IMR-90 (cell line): ENCODE data around the gene EVL. TPM values are rescaled to one million over a fixed set of nuclear protein-coding genes. Genes with fewer than 3 reads are reported as not detected.

ENCODE experiments used
- ATAC-seq: fragments of 200-7000 bp; cut with Tn5 transposase; 2 replicates; pipeline ENCODE4 v1.9.1; 2020; ENCODE audit warnings: low read depth, mild to moderate bottlenecking, moderate library complexity
- BruUV-seq: library from RNA; stranded (reverse); fragments of 400-500 nt; replicated peaks from 2 replicates; lab custom pipeline; 2021; lab: Mats Ljungman, UMichigan
- CTCF ChIA-PET: fragments of 300-600 bp; formaldehyde crosslinking; extraction: SDS; loops from one replicate; lab custom pipeline; 2021; ENCODE audit warnings: antibody characterized with exemption; lab: Yijun Ruan, JAX
- POLR2A ChIA-PET: fragments of 300-600 bp; sonication (Branson Sonifier 250); formaldehyde crosslinking; loops from one replicate; lab custom pipeline; 2022; ENCODE audit warnings: antibody characterized with exemption; ENCODE audit not compliant: unreplicated experiment; lab: Charles Lee
- DNase-seq: peaks from one replicate; pipeline ENCODE4 v3.0.0; 2013
- H2AFZ ChIP-seq: replicated peaks from 2 replicates; pipeline ENCODE3; 2013; ENCODE audit warnings: low read length, mild to moderate bottlenecking; ENCODE audit not compliant: poor library complexity
- H2AK5ac ChIP-seq: 2 replicates; pipeline ENCODE4 v1.6.1; 2013; ENCODE audit warnings: low read depth, low read length, inconsistent platforms
- H2AK9ac ChIP-seq: replicated peaks from 2 replicates; pipeline ENCODE3; 2013; ENCODE audit warnings: mild to moderate bottlenecking, low read depth, low read length, moderate library complexity; ENCODE audit not compliant: poor library complexity
- H2BK120ac ChIP-seq: 2 replicates; pipeline ENCODE4 v1.6.1; 2013; ENCODE audit warnings: low read depth, low read length, inconsistent platforms
- H2BK15ac ChIP-seq: 3 replicates; pipeline ENCODE4 v1.6.1; 2013; ENCODE audit warnings: low read depth, low read length, inconsistent platforms
- H2BK20ac ChIP-seq: 2 replicates; pipeline ENCODE4 v1.6.1; 2013; ENCODE audit warnings: low read depth, mild to moderate bottlenecking, inconsistent platforms, low read length, moderate library complexity
- H2BK5ac ChIP-seq: 2 replicates; pipeline ENCODE4 v1.6.1; 2013; ENCODE audit warnings: mild to moderate bottlenecking, low read depth, low read length, inconsistent platforms; ENCODE audit not compliant: poor library complexity, severe bottlenecking
- H3K14ac ChIP-seq: replicated peaks from 2 replicates; pipeline ENCODE4 v1.6.1; 2013; ENCODE audit warnings: low read depth, low read length, inconsistent platforms
- H3K18ac ChIP-seq: 2 replicates; pipeline ENCODE4 v1.6.1; 2013; ENCODE audit warnings: low read depth, low read length, control low read depth
- H3K23ac ChIP-seq: 2 replicates; pipeline ENCODE4 v1.6.1; 2013; ENCODE audit warnings: low read depth, low read length, inconsistent platforms
- H3K27ac ChIP-seq: 2 replicates; pipeline ENCODE4 v1.5.1; 2013; ENCODE audit warnings: mild to moderate bottlenecking, control low read depth, low read length; ENCODE audit not compliant: insufficient read depth
- H3K27me3 ChIP-seq: 2 replicates; pipeline ENCODE4 v1.6.1; 2013; ENCODE audit warnings: low read length; ENCODE audit not compliant: control insufficient read depth, insufficient read depth
- H3K36me3 ChIP-seq: 2 replicates; pipeline ENCODE4 v1.6.1; 2013; ENCODE audit warnings: low read length, mixed read lengths; ENCODE audit not compliant: control insufficient read depth, insufficient read depth
- H3K4ac ChIP-seq: 2 replicates; pipeline ENCODE4 v1.6.1; 2013; ENCODE audit warnings: low read depth, low read length, inconsistent platforms
- H3K4me1 ChIP-seq: 2 replicates; pipeline ENCODE4 v1.6.1; 2013; ENCODE audit warnings: low read length, mixed read lengths; ENCODE audit not compliant: control insufficient read depth, insufficient read depth
- H3K4me2 ChIP-seq: 2 replicates; pipeline ENCODE4 v1.6.1; 2013; ENCODE audit warnings: low read depth, mild to moderate bottlenecking, control low read depth, low read length, moderate library complexity
- H3K4me3 ChIP-seq: 2 replicates; pipeline ENCODE4 v1.5.1; 2013; ENCODE audit warnings: low read depth, mild to moderate bottlenecking, control low read depth, low read length, moderate library complexity; ENCODE audit not compliant: insufficient read depth
- H3K56ac ChIP-seq: 2 replicates; pipeline ENCODE4 v1.6.1; 2013; ENCODE audit warnings: low read length, inconsistent platforms; ENCODE audit not compliant: insufficient read depth; ENCODE audit errors: extremely low read depth
- H3K79me1 ChIP-seq, 2 experiments: 2 replicates each; pipeline ENCODE4 v1.6.1; 2013; ENCODE audit warnings: low read length in 2 of 2, inconsistent platforms in 1 of 2, low read depth in 1 of 2
- H3K9ac ChIP-seq: 2 replicates; pipeline ENCODE4 v1.6.1; 2013; ENCODE audit warnings: low read depth, low read length, control low read depth
- H3K9me1 ChIP-seq: 2 replicates; pipeline ENCODE4 v1.6.1; 2013; ENCODE audit warnings: low read length, inconsistent platforms; ENCODE audit not compliant: insufficient read depth
- H3K9me3 ChIP-seq: 2 replicates; pipeline ENCODE4 v1.6.1; 2013; ENCODE audit warnings: low read length; ENCODE audit not compliant: control insufficient read depth, insufficient read depth
- H4K20me1 ChIP-seq: 2 replicates; pipeline ENCODE4 v1.6.1; 2013; ENCODE audit warnings: low read length, inconsistent platforms; ENCODE audit not compliant: insufficient read depth
- H4K5ac ChIP-seq: 2 replicates; pipeline ENCODE4 v1.6.1; 2013; ENCODE audit warnings: mild to moderate bottlenecking, low read depth, low read length, control low read depth
- H4K8ac ChIP-seq, 2 experiments: 2 replicates each; pipeline ENCODE4 v1.6.1; 2013; ENCODE audit warnings: low read depth in 2 of 2, low read length in 2 of 2, control low read depth in 1 of 2, inconsistent platforms in 1 of 2
- H4K91ac ChIP-seq: 2 replicates; pipeline ENCODE4 v1.6.1; 2013; ENCODE audit warnings: low read depth, low read length, inconsistent platforms; ENCODE audit not compliant: insufficient read depth
- BHLHE40 ChIP-seq: fragments of 150-350 bp; IDR thresholded peaks from 2 replicates; pipeline ENCODE4 v1.6.1; 2016; ENCODE audit warnings: mild to moderate bottlenecking, low read depth, low read length
- CEBPB ChIP-seq: IDR thresholded peaks from 2 replicates; pipeline ENCODE4 v1.6.1; 2012; ENCODE audit warnings: low read depth, low read length, improper control_type of control experiment
- CHD1 ChIP-seq: IDR thresholded peaks from 2 replicates; pipeline ENCODE4 v1.6.1; 2012; ENCODE audit warnings: low read depth, low read length, improper control_type of control experiment
- FOS ChIP-seq: fragments of 150-350 bp; IDR thresholded peaks from 2 replicates; pipeline ENCODE4 v1.6.1; 2016; ENCODE audit warnings: low read depth, low read length
- MAZ ChIP-seq: IDR thresholded peaks from 2 replicates; pipeline ENCODE4 v1.6.1; 2012; ENCODE audit warnings: low read depth, mild to moderate bottlenecking, low read length, improper control_type of control experiment, moderate library complexity, borderline replicate concordance
- MXI1 ChIP-seq: IDR thresholded peaks from 2 replicates; pipeline ENCODE4 v1.6.1; 2012; ENCODE audit warnings: low read depth, mild to moderate bottlenecking, low read length, moderate library complexity, borderline replicate concordance
- RAD21 ChIP-seq: IDR thresholded peaks from 2 replicates; pipeline ENCODE4 v1.6.1; 2012; ENCODE audit warnings: low read length, improper control_type of control experiment
- RFX5 ChIP-seq: IDR thresholded peaks from 2 replicates; pipeline ENCODE4 v1.8.0; 2012; ENCODE audit warnings: low read depth, mild to moderate bottlenecking, low read length, moderate library complexity
- SMC3 ChIP-seq: fragments of 150-350 bp; IDR thresholded peaks from 2 replicates; pipeline ENCODE4 v1.6.1; 2016; ENCODE audit warnings: low read depth, mild to moderate bottlenecking, antibody characterized with exemption, low read length, moderate library complexity
- WGBS, 2 experiments: methylation state at CpG; one replicate each; pipeline versions ENCODE4 v1.1.5 to v1.1.7; 2013; ENCODE audit warnings: missing lambda C conversion rate in 2 of 2; ENCODE audit not compliant: insufficient read length in 1 of 2; ENCODE audit errors: extremely low coverage in 2 of 2; 5-methylcytosine and 5-hydroxymethylcytosine counted together
- dilution Hi-C: fragments of 300-500 bp; cut with HindIII; formaldehyde crosslinking; loops from one replicate; pipeline ENCODE4 v1.14.3; 2018; ENCODE audit warnings: low sequenced_read_pairs; ENCODE audit not compliant: unreplicated experiment
- in situ Hi-C: fragments of 300-500 bp; cut with MboI; formaldehyde crosslinking; loops from 3 replicates; pipeline ENCODE4 v1.14.3; 2019; ENCODE audit warnings: low sequenced_read_pairs, inconsistent platforms, mixed read lengths
- intact Hi-C: fragments of 100-400 bp; cut with micrococcal nuclease; formaldehyde crosslinking; loops from 2 replicates; pipeline ENCODE4 v1.10.0; 2022
- polyA plus RNA-seq, 3 experiments: library from polyadenylated mRNA; depleted of rRNA; stranded (reverse); fragments of >200 nt; gene quantifications; 2 replicates each; pipeline ENCODE4 v1.2.3, GENCODE V29; 2012; ENCODE audit warnings: low replicate concordance in 1 of 3
- total RNA-seq: library from RNA; depleted of rRNA; stranded (reverse); fragments of >200 nt; gene quantifications from 2 replicates; pipeline ENCODE4 v1.2.3, GENCODE V29; 2012
- TF ChIP-seq, protein P1 (sequence below): fragments of 150-350 bp; IDR thresholded peaks from 2 replicates; pipeline ENCODE4 v1.6.1; 2017; ENCODE audit warnings: mild to moderate bottlenecking, antibody characterized with exemption, low read length, low read depth
- TF ChIP-seq, protein P2 (sequence below): conservative IDR thresholded peaks from 2 replicates; pipeline ENCODE4 v1.5.1; 2012; ENCODE audit warnings: mild to moderate bottlenecking, low read depth, low read length, improper control_type of control experiment
- TF ChIP-seq, protein P3 (sequence below): fragments of 150-350 bp; IDR thresholded peaks from 2 replicates; pipeline ENCODE4 v1.6.1; 2016; ENCODE audit warnings: low read depth, mild to moderate bottlenecking, low read length, moderate library complexity, borderline replicate concordance

Gene EVL
- total and polyA plus RNA-seq, 2 of the 4 experiments (the other 2 are of a cell fraction) = 7.2 to 36.5 TPM

DNA sequence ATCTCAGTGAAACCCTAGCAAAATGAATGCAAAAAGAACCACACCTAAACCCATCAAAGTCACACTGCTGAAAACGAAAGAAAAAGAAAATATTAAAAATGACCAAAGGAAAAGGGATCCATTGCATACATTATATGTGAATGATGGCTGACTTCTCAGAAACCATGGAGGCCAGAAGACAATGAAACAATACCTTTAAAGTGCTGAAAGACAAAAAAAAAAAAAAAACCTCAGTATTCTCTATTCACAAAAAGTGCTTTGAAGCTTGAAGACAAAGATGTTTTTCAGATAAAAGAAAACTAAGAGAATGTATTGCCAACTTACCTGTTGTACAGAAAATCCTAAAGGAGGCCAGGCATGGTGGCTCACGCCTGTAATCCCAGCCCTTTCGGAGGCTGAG is 4.5 kb upstream of the EVL start:
- POLR2A ChIA-PET = no interaction called here
- ATAC-seq = no peak
- Histone ChIP-seq H2AFZ (no peak overlapping the region), H3K4me2 (no peak overlapping the region), H3K14ac (no peak overlapping the region), H3K36me3 (no peaks in the 10 kb centered on the region), H3K4ac (no peak overlapping the region), H2AK5ac (no peak overlapping the region), H3K56ac (no peak overlapping the region), H3K23ac (no peak overlapping the region), H3K27ac (no peak overlapping the region), H3K9me1 (no peaks in the 10 kb centered on the region; the same call in 1 of the 2 replicates), H4K91ac (no peak overlapping the region), H2AK9ac (no peak overlapping the region), H2BK15ac (no peak overlapping the region), H3K9me3 (no peaks in the 10 kb centered on the region), H4K8ac (no peak overlapping the region), H3K18ac (no peak overlapping the region), H2BK120ac (no peak overlapping the region), H2BK5ac (no peak overlapping the region), H3K79me1 (peaks cover 0 to 4% of the 10 kb centered on the region in 2 experiments; a peak in 1 of 4 replicates), H4K5ac (no peak overlapping the region), H3K4me1 (0 out of 2 replicates have a peak, but pooled peaks cover 2% of the 10 kb centered on the region), H4K20me1 (no peaks in the 10 kb centered on the region), H2BK20ac (no peak overlapping the region), H3K9ac (no peak overlapping the region), H3K4me3 (no peak overlapping the region), H3K27me3 (no peaks in the 10 kb centered on the region)
- dilution Hi-C loops = no loop called here
- no peak for DNase-seq
- BruUV-seq = no TSS peak
- intact Hi-C loops = no loop called here
- 100% methylated on average over 2 of the region's 3 CpGs; no CpG with 5 or more reads in 1 of the 2 experiments for WGBS, 2 experiments
- TF ChIP-seq MAZ = no peak
- no peak for TF ChIP-seq CHD1
- TF ChIP-seq FOS = no peak
- TF ChIP-seq, protein P1, sequence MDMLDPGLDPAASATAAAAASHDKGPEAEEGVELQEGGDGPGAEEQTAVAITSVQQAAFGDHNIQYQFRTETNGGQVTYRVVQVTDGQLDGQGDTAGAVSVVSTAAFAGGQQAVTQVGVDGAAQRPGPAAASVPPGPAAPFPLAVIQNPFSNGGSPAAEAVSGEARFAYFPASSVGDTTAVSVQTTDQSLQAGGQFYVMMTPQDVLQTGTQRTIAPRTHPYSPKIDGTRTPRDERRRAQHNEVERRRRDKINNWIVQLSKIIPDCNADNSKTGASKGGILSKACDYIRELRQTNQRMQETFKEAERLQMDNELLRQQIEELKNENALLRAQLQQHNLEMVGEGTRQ = no peak
- no peak for TF ChIP-seq SMC3
- no peak for TF ChIP-seq RFX5
- TF ChIP-seq, protein P2, sequence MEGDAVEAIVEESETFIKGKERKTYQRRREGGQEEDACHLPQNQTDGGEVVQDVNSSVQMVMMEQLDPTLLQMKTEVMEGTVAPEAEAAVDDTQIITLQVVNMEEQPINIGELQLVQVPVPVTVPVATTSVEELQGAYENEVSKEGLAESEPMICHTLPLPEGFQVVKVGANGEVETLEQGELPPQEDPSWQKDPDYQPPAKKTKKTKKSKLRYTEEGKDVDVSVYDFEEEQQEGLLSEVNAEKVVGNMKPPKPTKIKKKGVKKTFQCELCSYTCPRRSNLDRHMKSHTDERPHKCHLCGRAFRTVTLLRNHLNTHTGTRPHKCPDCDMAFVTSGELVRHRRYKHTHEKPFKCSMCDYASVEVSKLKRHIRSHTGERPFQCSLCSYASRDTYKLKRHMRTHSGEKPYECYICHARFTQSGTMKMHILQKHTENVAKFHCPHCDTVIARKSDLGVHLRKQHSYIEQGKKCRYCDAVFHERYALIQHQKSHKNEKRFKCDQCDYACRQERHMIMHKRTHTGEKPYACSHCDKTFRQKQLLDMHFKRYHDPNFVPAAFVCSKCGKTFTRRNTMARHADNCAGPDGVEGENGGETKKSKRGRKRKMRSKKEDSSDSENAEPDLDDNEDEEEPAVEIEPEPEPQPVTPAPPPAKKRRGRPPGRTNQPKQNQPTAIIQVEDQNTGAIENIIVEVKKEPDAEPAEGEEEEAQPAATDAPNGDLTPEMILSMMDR = no peak
- TF ChIP-seq RAD21 = no peak
- no peak for TF ChIP-seq MXI1
- no peak for TF ChIP-seq CEBPB
- TF ChIP-seq, protein P3, sequence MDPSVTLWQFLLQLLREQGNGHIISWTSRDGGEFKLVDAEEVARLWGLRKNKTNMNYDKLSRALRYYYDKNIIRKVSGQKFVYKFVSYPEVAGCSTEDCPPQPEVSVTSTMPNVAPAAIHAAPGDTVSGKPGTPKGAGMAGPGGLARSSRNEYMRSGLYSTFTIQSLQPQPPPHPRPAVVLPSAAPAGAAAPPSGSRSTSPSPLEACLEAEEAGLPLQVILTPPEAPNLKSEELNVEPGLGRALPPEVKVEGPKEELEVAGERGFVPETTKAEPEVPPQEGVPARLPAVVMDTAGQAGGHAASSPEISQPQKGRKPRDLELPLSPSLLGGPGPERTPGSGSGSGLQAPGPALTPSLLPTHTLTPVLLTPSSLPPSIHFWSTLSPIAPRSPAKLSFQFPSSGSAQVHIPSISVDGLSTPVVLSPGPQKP = no peak
- TF ChIP-seq BHLHE40 = no peak
- in situ Hi-C loops = no loop called here
- CTCF ChIA-PET = no interaction called here
